GM19351 (cell line): ENCODE data around the gene SIRT6.
"Not testable (repeated sequence)": the region's sequence is repeated elsewhere in the genome, so short reads cannot be mapped to it uniquely, and the experiment has no call there.

Source experiments
- ATAC-seq: cut with Tn5 transposase; IDR thresholded peaks from one replicate; pipeline ENCODE4 v1.9.1; 2021; ENCODE audit warnings: mild to moderate bottlenecking, moderate library complexity; ENCODE audit not compliant: unreplicated experiment

SIRT6 gene

GRCh38 chr19:4138445-4138844 is 43.9 kb downstream of the SIRT6 start:
- ATAC-seq: no peak

- ATAC-seq: no peak
Observed at GRCh38 chr19:4136680-4137088, 45.7 kb downstream of the SIRT6 start.

- ATAC-seq: not testable (repeated sequence)
Observed at GRCh38 chr19:4135386-4135785, 47.0 kb downstream of the SIRT6 start.

GRCh38 chr19:4134351-4134750 is 48.0 kb downstream of the SIRT6 start:
- ATAC-seq: no peak

GRCh38 chr19:4130744-4131438 is 51.5 kb downstream of the SIRT6 start:
- no peak for ATAC-seq

- ATAC-seq: not testable (repeated sequence)
Observed at GRCh38 chr19:4129050-4129449, 53.3 kb downstream of the SIRT6 start.

GRCh38 chr19:4127322-4127721 is 55.0 kb downstream of the SIRT6 start:
- not testable (repeated sequence) for ATAC-seq

- ATAC-seq: no peak
Observed at GRCh38 chr19:4124638-4125037, 57.7 kb downstream of the SIRT6 start.
